ENCODE measurements around the gene CDK6. TPM values are rescaled to one million over a fixed set of nuclear protein-coding genes. Genes with fewer than 3 reads are reported as not detected.
"Not testable (repeated sequence)": the region's sequence is repeated elsewhere in the genome, so short reads cannot be mapped to it uniquely, and the experiment has no call there.

The CDK6 gene
- 10 to 100 TPM; 40.6 to 54.1 (median 48.1) TPM for polyA plus RNA-seq (ENCODE audit: insufficient read length in 4 of 4)

- DNase-seq (ENCODE audit: low read depth in 4 of 4, low spot score in 3 of 4): peak in 3 of 4 donors; percentile 30 to 40 (median 35)
Observed at GRCh38 chr7:92836489-92836999, at the start of gene CDK6. Gene CDK6 (minus strand): TSS chr7:92836573. CDS start chr7:92833323, 3,250 bp downstream.

- DNase-seq (ENCODE audit: low read depth in 4 of 4, low spot score in 3 of 4): not testable (repeated sequence)
Observed at GRCh38 chr7:92886039-92886438, 49.7 kb upstream of the CDK6 start.

GRCh38 chr7:92884218-92884617 is 47.8 kb upstream of the CDK6 start:
- DNase-seq (ENCODE audit: low read depth in 4 of 4, low spot score in 3 of 4): no peak

- DNase-seq (ENCODE audit: low read depth in 4 of 4, low spot score in 3 of 4): no peak
Observed at GRCh38 chr7:92882760-92883159, 46.4 kb upstream of the CDK6 start.

GRCh38 chr7:92881091-92881485 is 44.7 kb upstream of the CDK6 start:
- DNase-seq (ENCODE audit: low read depth in 4 of 4, low spot score in 3 of 4): no peak

- no peak for DNase-seq (ENCODE audit: low read depth in 4 of 4, low spot score in 3 of 4)
Observed at GRCh38 chr7:92880212-92881090, 44.1 kb upstream of the CDK6 start.

- no peak for DNase-seq (ENCODE audit: low read depth in 4 of 4, low spot score in 3 of 4)
Observed at GRCh38 chr7:92877367-92877766, 41.0 kb upstream of the CDK6 start.

GRCh38 chr7:92876836-92877235 is 40.5 kb upstream of the CDK6 start:
- DNase-seq (ENCODE audit: low read depth in 4 of 4, low spot score in 3 of 4): no peak

GRCh38 chr7:92875719-92876118 is 39.3 kb upstream of the CDK6 start:
- DNase-seq (ENCODE audit: low read depth in 4 of 4, low spot score in 3 of 4): no peak

GRCh38 chr7:92875173-92875572 is 38.8 kb upstream of the CDK6 start:
- no peak for DNase-seq (ENCODE audit: low read depth in 4 of 4, low spot score in 3 of 4)

- DNase-seq (ENCODE audit: low read depth in 4 of 4, low spot score in 3 of 4): no peak
Observed at GRCh38 chr7:92874567-92874966, 38.2 kb upstream of the CDK6 start.

- no peak for DNase-seq (ENCODE audit: low read depth in 4 of 4, low spot score in 3 of 4)
Observed at GRCh38 chr7:92873776-92874175, 37.4 kb upstream of the CDK6 start.

GRCh38 chr7:92872701-92873100 is 36.3 kb upstream of the CDK6 start:
- DNase-seq (ENCODE audit: low read depth in 4 of 4, low spot score in 3 of 4): no peak

GRCh38 chr7:92868683-92869293 is 32.4 kb upstream of the CDK6 start:
- DNase-seq (ENCODE audit: low read depth in 4 of 4, low spot score in 3 of 4): no peak

GRCh38 chr7:92864169-92864568 is 27.8 kb upstream of the CDK6 start:
- not testable (repeated sequence) for DNase-seq (ENCODE audit: low read depth in 4 of 4, low spot score in 3 of 4)

GRCh38 chr7:92856436-92856835 is 20.1 kb upstream of the CDK6 start:
- no peak for DNase-seq (ENCODE audit: low read depth in 4 of 4, low spot score in 3 of 4)

GRCh38 chr7:92854501-92855238 is 18.3 kb upstream of the CDK6 start:
- DNase-seq (ENCODE audit: low read depth in 4 of 4, low spot score in 3 of 4): no peak

- no peak for DNase-seq (ENCODE audit: low read depth in 4 of 4, low spot score in 3 of 4)
Observed at GRCh38 chr7:92851732-92852131, 15.4 kb upstream of the CDK6 start.

GRCh38 chr7:92850516-92850915 is 14.1 kb upstream of the CDK6 start:
- no peak for DNase-seq (ENCODE audit: low read depth in 4 of 4, low spot score in 3 of 4)

- DNase-seq (ENCODE audit: low read depth in 4 of 4, low spot score in 3 of 4): no peak
Observed at GRCh38 chr7:92849322-92849721, 12.9 kb upstream of the CDK6 start.

GRCh38 chr7:92848851-92849250 is 12.5 kb upstream of the CDK6 start:
- no peak for DNase-seq (ENCODE audit: low read depth in 4 of 4, low spot score in 3 of 4)
